HG03558 (cell line): ENCODE measurements around the gene UFD1.

Experiments
- ATAC-seq: cut with Tn5 transposase; IDR thresholded peaks from one replicate; pipeline ENCODE4 v1.9.1; 2021; ENCODE audit warnings: moderate number of reproducible peaks; ENCODE audit not compliant: unreplicated experiment; ENCODE audit errors: extremely low read depth

The UFD1 gene

GRCh38 chr22:19516378-19517170 lies 37.6 kb upstream of the UFD1 start:
- ATAC-seq = no peak

GRCh38 chr22:19515654-19516377 lies 36.8 kb upstream of the UFD1 start:
- no peak for ATAC-seq

GRCh38 chr22:19514831-19515565 lies 36.0 kb upstream of the UFD1 start:
- no peak for ATAC-seq

GRCh38 chr22:19513823-19514222 lies 34.8 kb upstream of the UFD1 start:
- no peak for ATAC-seq

- ATAC-seq = no peak
These were observed 31.9 kb upstream of the UFD1 start for GRCh38 chr22:19510919-19511341.

- no peak for ATAC-seq
These were observed 30.9 kb upstream of the UFD1 start for GRCh38 chr22:19509923-19510322.

- no peak for ATAC-seq
These were observed 30.2 kb upstream of the UFD1 start for GRCh38 chr22:19509191-19509590.

- no peak for ATAC-seq
These were observed 29.2 kb upstream of the UFD1 start for GRCh38 chr22:19508024-19508776.

GRCh38 chr22:19507534-19507861 lies 28.5 kb upstream of the UFD1 start:
- ATAC-seq = no peak

GRCh38 chr22:19506212-19506611 lies 27.2 kb upstream of the UFD1 start:
- no peak for ATAC-seq

- ATAC-seq = no peak
These were observed 26.7 kb upstream of the UFD1 start for GRCh38 chr22:19505735-19506126.

GRCh38 chr22:19504900-19505734 lies 26.1 kb upstream of the UFD1 start:
- no peak for ATAC-seq

GRCh38 chr22:19503869-19504268 lies 24.9 kb upstream of the UFD1 start:
- no peak for ATAC-seq

- ATAC-seq = no peak
These were observed 24.4 kb upstream of the UFD1 start for GRCh38 chr22:19503367-19503766.

GRCh38 chr22:19501897-19502447 lies 23.0 kb upstream of the UFD1 start:
- ATAC-seq = no peak

GRCh38 chr22:19499880-19500242 lies 20.9 kb upstream of the UFD1 start:
- no peak for ATAC-seq

GRCh38 chr22:19499236-19499879 lies 20.4 kb upstream of the UFD1 start:
- no peak for ATAC-seq

GRCh38 chr22:19498866-19499190 lies 19.8 kb upstream of the UFD1 start:
- ATAC-seq = no peak
